GM12878 (cell line): ENCODE measurements around the gene RRP36. TPM values are rescaled to one million over a fixed set of nuclear protein-coding genes. Genes with fewer than 3 reads are reported as not detected.
"Not testable (repeated sequence)": the region's sequence is repeated elsewhere in the genome, so short reads cannot be mapped to it uniquely, and the experiment has no call there.

Experiments used
- ATAC-seq: fragments of 200-7000 bp; cut with Tn5 transposase; 3 replicates; pipeline ENCODE4 v1.9.1; 2020; ENCODE audit warnings: mild to moderate bottlenecking, moderate library complexity
- BruUV-seq: library from RNA; stranded (reverse); fragments of 400-500 nt; replicated peaks from 2 replicates; lab custom pipeline; 2021; lab: Mats Ljungman, UMichigan
- CTCF ChIA-PET: fragments of 300-600 bp; sonication (Branson Sonifier 250); formaldehyde crosslinking; extraction: SDS; loops from one replicate; lab custom pipeline; 2021; ENCODE audit warnings: inconsistent platforms; lab: Yijun Ruan, JAX
- POLR2A ChIA-PET: fragments of 350-600 bp; formaldehyde crosslinking; extraction: SDS; loops from one replicate; lab custom pipeline; 2021; ENCODE audit warnings: inconsistent platforms; lab: Charles Lee
- RAD21 ChIA-PET: fragments of 300-600 bp; sonication (Branson Sonifier 250); formaldehyde crosslinking; loops from one replicate; lab custom pipeline; 2023; ENCODE audit warnings: antibody characterized with exemption; ENCODE audit not compliant: unreplicated experiment; lab: Charles Lee
- SMC1A ChIA-PET: fragments of 300-600 bp; sonication (Branson Sonifier 250); formaldehyde crosslinking; loops from one replicate; lab custom pipeline; 2023; ENCODE audit not compliant: unreplicated experiment, uncharacterized antibody; lab: Charles Lee
- DNase-seq: peaks from one replicate; pipeline ENCODE4 v3.0.0-alpha.2; 2011; ENCODE audit warnings: low read depth, low spot score
- FAIRE-seq: peaks from 3 replicates; lab custom pipeline; 2011; peaks lifted over from hg19 to GRCh38; lab: Jason Lieb, UNC
- H2AFZ ChIP-seq: 2 replicates; pipeline ENCODE4 v1.6.0; 2011; ENCODE audit warnings: low read depth, low read length, control low read depth; ENCODE audit not compliant: control insufficient read depth
- H3K27ac ChIP-seq: 2 replicates; pipeline ENCODE4 v1.5.1; 2011; ENCODE audit warnings: control low read depth; ENCODE audit not compliant: control insufficient read depth, insufficient read depth
- H3K27me3 ChIP-seq, 2 experiments: replicated peaks in 1 of 2; 2 replicates each; pipeline versions ENCODE4 v1.6.0 to v1.6.1; 2011; ENCODE audit warnings: low read length in 1 of 2; ENCODE audit not compliant: control insufficient read depth in 2 of 2, insufficient read depth in 2 of 2
- H3K36me3 ChIP-seq, 2 experiments: 2 replicates each; pipeline ENCODE4 v1.5.1; 2011; ENCODE audit warnings: low read length in 1 of 2; ENCODE audit not compliant: control insufficient read depth in 2 of 2, insufficient read depth in 2 of 2
- H3K4me1 ChIP-seq: 2 replicates; pipeline ENCODE4 v1.6.1; 2011; ENCODE audit warnings: mild to moderate bottlenecking, low read length, moderate library complexity, mixed read lengths; ENCODE audit not compliant: control insufficient read depth, insufficient read depth
- H3K4me2 ChIP-seq: 2 replicates; pipeline ENCODE4 v1.6.0; 2011; ENCODE audit warnings: control low read depth; ENCODE audit not compliant: control insufficient read depth, insufficient read depth
- H3K4me3 ChIP-seq: fragments of 200-600 bp; sonication (generic); 2 replicates; pipeline ENCODE4 v1.5.1; 2016
- H3K79me2 ChIP-seq: 2 replicates; pipeline ENCODE4 v1.6.0; 2011; ENCODE audit warnings: low read length; ENCODE audit not compliant: control insufficient read depth, insufficient read depth
- H3K9ac ChIP-seq: 2 replicates; pipeline ENCODE4 v1.8.0; 2011; ENCODE audit warnings: low read length, control low read depth, mixed read lengths; ENCODE audit not compliant: control insufficient read depth, insufficient read depth
- H3K9me3 ChIP-seq: replicated peaks from 3 replicates; pipeline ENCODE4 v1.5.1; 2011; ENCODE audit warnings: mild to moderate bottlenecking, low read length; ENCODE audit not compliant: control insufficient read depth, insufficient read depth
- H4K20me1 ChIP-seq: 2 replicates; pipeline ENCODE4 v1.6.0; 2011; ENCODE audit not compliant: control insufficient read depth, insufficient read depth
- LARP7 ChIP-seq: fragments of 450-650 bp; IDR thresholded peaks from 2 replicates; pipeline ENCODE4 v1.6.1; 2017; ENCODE audit warnings: mild to moderate bottlenecking
- MTA3 ChIP-seq: IDR thresholded peaks from 2 replicates; pipeline ENCODE4 v1.6.1; 2012; ENCODE audit warnings: low read length, inconsistent platforms, borderline replicate concordance
- PAX5 ChIP-seq: IDR thresholded peaks from 2 replicates; pipeline ENCODE4 v1.6.1; 2011; ENCODE audit warnings: low read depth, low read length, borderline replicate concordance
- POLR2A ChIP-seq: IDR thresholded peaks from 2 replicates; pipeline ENCODE4 v1.6.1; 2011; ENCODE audit warnings: low read depth, mild to moderate bottlenecking, low read length
- RCOR1 ChIP-seq: conservative IDR thresholded peaks from 2 replicates; pipeline ENCODE4 v1.6.1; 2012; ENCODE audit warnings: low read depth, low read length, improper control_type of control experiment
- TCF7 ChIP-seq: IDR thresholded peaks from 2 replicates; pipeline ENCODE4 v1.6.1; 2014; ENCODE audit warnings: antibody characterized with exemption, borderline replicate concordance
- WGBS: methylation state at CpG from one replicate; pipeline ENCODE4 v1.1.6; 2016; ENCODE audit warnings: low lambda C conversion rate; ENCODE audit not compliant: insufficient replicate concordance, insufficient coverage; ENCODE audit errors: missing lambda C conversion rate; 5-methylcytosine and 5-hydroxymethylcytosine counted together
- in situ Hi-C: fragments of 300-500 bp; cut with MboI; formaldehyde crosslinking; loops from 9 replicates; pipeline ENCODE4 v1.14.3; 2018; ENCODE audit warnings: mixed read lengths
- intact Hi-C: fragments of 100-400 bp; cut with micrococcal nuclease; formaldehyde crosslinking; loops from one replicate; pipeline ENCODE4 v1.14.2; 2022; ENCODE audit not compliant: unreplicated experiment
- polyA plus RNA-seq, 11 experiments: library from polyadenylated mRNA; depleted of rRNA in 4 of 11; unstranded in 6 of 11; stranded (reverse) in 5 of 11; fragments of >200 nt; fragmentation: Nextera tagmentation in 4 of 11; fragmentation: Illumina TruSeq in 1 of 11; extraction: Ambion mirVana in 4 of 11; extraction: Trizol in 1 of 11; gene quantifications; 1 replicate in 1 of 11; 2 replicates in 10 of 11; pipeline versions ENCODE4 v1.2.1 to v1.2.3, GENCODE V29; 2011 to 2016; ENCODE audit warnings: inconsistent platforms in 2 of 11, missing spikeins in 2 of 11, low read depth in 1 of 11
- total RNA-seq, 4 experiments: library from RNA; depleted of rRNA in 3 of 4; stranded (reverse); fragments of >200 nt in 3 of 4; fragmentation: Illumina TruSeq in 1 of 4; extraction: Trizol in 1 of 4; gene quantifications; 2 replicates each; pipeline versions ENCODE4 v1.2.1 to v1.2.3, GENCODE V29; 2013 to 2021

The RRP36 gene
- total and polyA plus RNA-seq, 10 of the 15 experiments (the other 5 are each of a cell fraction or from before 2014, with no cell fraction given) = 17.6 to 101 (median 69.7) TPM

GRCh38 chr6:43040542-43041257 lies 19.3 kb downstream of the RRP36 start:
- H2AFZ ChIP-seq = no peak overlapping the region
- no peak overlapping the region for H3K4me3 ChIP-seq
- peaks cover 11 to 20% of the 10 kb centered on the region in 2 experiments for H3K36me3 ChIP-seq
- POLR2A ChIA-PET = interaction anchor here (0.6 kb wide), 1 partner anchor 137 kb away, joined by 3 read pairs; no protein-coding TSS in a partner anchor
- no peaks in the 10 kb centered on the region for H3K4me1 ChIP-seq
- no peaks in the 10 kb centered on the region for H3K79me2 ChIP-seq
- TF ChIP-seq TCF7 (no peak), LARP7 (no peak), POLR2A (peak; percentile 42; the same call in 1 of the 2 replicates), RCOR1 (no peak), PAX5 (no peak), MTA3 (no peak)
- TF ChIP-seq, all 136 proteins: peak for 1
- CTCF ChIA-PET = interaction anchor here (0.6 kb wide), 1 partner anchor 108 kb away, joined by 3 read pairs; no protein-coding TSS in a partner anchor
- RAD21 ChIA-PET = no interaction called here
- no peak overlapping the region for H3K27ac ChIP-seq
- no peaks in the 10 kb centered on the region for H3K9me3 ChIP-seq
- intact Hi-C loops (no loop called here), in situ Hi-C loops (no loop called here)
- SMC1A ChIA-PET = no interaction called here
- DNase-seq = no peak
- FAIRE-seq = no peak
- no peaks in the 10 kb centered on the region for H4K20me1 ChIP-seq
- no TSS peak for BruUV-seq
- ATAC-seq = no peak
- H3K4me2 ChIP-seq = no peak overlapping the region
- no peak overlapping the region for H3K9ac ChIP-seq
- WGBS = 92% methylated on average over 18 of the region's 18 CpGs
- no peaks in the 10 kb centered on the region for H3K27me3 ChIP-seq

- CTCF ChIA-PET, ATAC-seq, H2AFZ ChIP-seq, DNase-seq, in situ Hi-C loops, RAD21 ChIA-PET, BruUV-seq, H3K27ac ChIP-seq, H3K79me2 ChIP-seq, H3K4me3 ChIP-seq, H4K20me1 ChIP-seq, FAIRE-seq, H3K9me3 ChIP-seq, SMC1A ChIA-PET, intact Hi-C loops, H3K4me1 ChIP-seq, H3K27me3 ChIP-seq, H3K9ac ChIP-seq, H3K4me2 ChIP-seq: not testable (repeated sequence)
- peaks cover 11 to 21% of the 10 kb centered on the region in 2 experiments for H3K36me3 ChIP-seq
- POLR2A ChIA-PET = interaction anchor here (0.5 kb wide), 1 partner anchor 51 kb away, joined by 5 read pairs; no protein-coding TSS in a partner anchor
- 85% methylated on average over 8 of the region's 8 CpGs for WGBS
Measured at GRCh38 chr6:43041475-43041874, 20.1 kb downstream of the RRP36 start.
